Glomerular visceral epithelial cell (primary cell): ENCODE data around the gene HCFC1.

Source experiments
- DNase-seq: peaks from one replicate; pipeline ENCODE4 v3.0.0-alpha.2; 2016; ENCODE audit errors: extremely low spot score

The HCFC1 gene

GRCh38 chrX:153957224-153957623 is 14.4 kb downstream of the HCFC1 start:
- no peak for DNase-seq

GRCh38 chrX:153956044-153956907 is 15.3 kb downstream of the HCFC1 start:
- no peak for DNase-seq

GRCh38 chrX:153955228-153955732 is 16.3 kb downstream of the HCFC1 start:
- no peak for DNase-seq

- no peak for DNase-seq
Observed at GRCh38 chrX:153954558-153955227, 16.9 kb downstream of the HCFC1 start.

- no peak for DNase-seq
Observed at GRCh38 chrX:153953892-153954557, 17.6 kb downstream of the HCFC1 start.

- peak; percentile 65 for DNase-seq
Observed at GRCh38 chrX:153953342-153953830, 18.2 kb downstream of the HCFC1 start.

GRCh38 chrX:153952373-153953026 is 19.1 kb downstream of the HCFC1 start:
- no peak for DNase-seq

GRCh38 chrX:153951683-153952372 is 19.8 kb downstream of the HCFC1 start:
- no peak for DNase-seq

- no peak for DNase-seq
Observed at GRCh38 chrX:153950127-153950526, 21.5 kb downstream of the HCFC1 start.

GRCh38 chrX:153948847-153949805 is 22.5 kb downstream of the HCFC1 start:
- DNase-seq: no peak

GRCh38 chrX:153948002-153948466 is 23.6 kb downstream of the HCFC1 start:
- no peak for DNase-seq

GRCh38 chrX:153947009-153947769 is 24.4 kb downstream of the HCFC1 start:
- peak; percentile 76 for DNase-seq

GRCh38 chrX:153945956-153946943 is 25.4 kb downstream of the HCFC1 start:
- DNase-seq: no peak

- no peak for DNase-seq
Observed at GRCh38 chrX:153944800-153945150, 26.8 kb downstream of the HCFC1 start.

GRCh38 chrX:153944140-153944799 is 27.3 kb downstream of the HCFC1 start, which contains the start of gene RENBP:
RENBP (minus strand) TSS chrX:153944643; CDS start chrX:153944610, 33 bp downstream.
- no peak for DNase-seq

GRCh38 chrX:153941336-153942252 is 30.0 kb downstream of the HCFC1 start:
- no peak for DNase-seq
